NOMO-1 (cell line): ENCODE measurements around the gene CEP295NL.
"Not testable (repeated sequence)": the region's sequence is repeated elsewhere in the genome, so short reads cannot be mapped to it uniquely, and the experiment has no call there.

ENCODE experiments used
- DNase-seq, 2 experiments: peaks; one replicate each; lab custom pipeline; 2025; ENCODE audit not compliant: unreplicated experiment in 2 of 2; lab: John Stamatoyannopoulos, UW

CEP295NL gene

DNA sequence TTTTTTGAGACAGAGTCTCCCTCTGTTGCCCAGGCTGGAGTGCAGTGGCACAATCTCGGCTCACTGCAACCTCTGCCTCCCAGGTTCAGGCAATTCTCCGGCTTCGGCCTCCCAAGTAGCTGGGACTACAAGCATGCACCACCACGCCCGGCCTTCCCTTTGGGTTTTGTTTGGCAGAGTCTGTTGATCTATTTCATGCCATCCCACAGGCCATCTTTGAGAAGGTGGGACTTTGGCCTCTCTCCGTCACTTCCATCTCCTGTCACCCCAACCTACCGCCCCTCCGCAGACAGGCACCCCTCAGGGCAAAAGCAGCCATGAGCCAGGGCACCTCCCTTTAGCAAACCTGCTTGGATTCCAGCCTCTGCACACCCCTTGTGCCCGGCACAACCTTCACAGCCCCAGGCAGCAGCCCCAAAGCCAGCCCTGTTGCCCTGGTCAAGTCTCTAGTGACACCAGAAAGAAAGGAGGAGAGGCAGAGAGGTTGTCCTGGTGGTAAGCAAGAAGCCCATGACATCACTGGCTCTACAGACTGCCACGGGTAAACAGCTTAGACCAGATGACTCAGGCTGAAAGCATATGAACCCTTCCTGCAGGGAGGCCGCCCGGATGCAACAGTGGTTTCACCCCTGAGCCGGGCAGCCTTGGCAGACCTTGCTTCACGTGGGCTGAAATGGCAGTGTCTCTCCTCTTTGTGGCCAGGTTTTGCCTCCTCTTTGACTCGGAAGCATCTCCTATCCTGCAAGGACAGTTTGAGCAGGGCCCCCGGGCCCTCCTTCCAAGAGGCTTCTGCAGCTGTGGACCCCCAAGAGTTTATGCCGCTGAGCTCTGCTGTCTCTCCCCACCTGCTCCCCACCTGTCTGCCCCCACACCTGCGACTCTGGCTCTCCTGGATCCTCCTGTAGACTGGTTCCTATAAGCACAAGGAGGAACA lies 30.3 kb upstream of the CEP295NL start:
- DNase-seq = peak; percentile 48 to 59

GRCh38 chr17:78929908-78930775 lies 27.1 kb upstream of the CEP295NL start:
- DNase-seq = no peak

- DNase-seq = peak; percentile 20 to 33
These were observed 22.9 kb upstream of the CEP295NL start for GRCh38 chr17:78925662-78926555.

DNA sequence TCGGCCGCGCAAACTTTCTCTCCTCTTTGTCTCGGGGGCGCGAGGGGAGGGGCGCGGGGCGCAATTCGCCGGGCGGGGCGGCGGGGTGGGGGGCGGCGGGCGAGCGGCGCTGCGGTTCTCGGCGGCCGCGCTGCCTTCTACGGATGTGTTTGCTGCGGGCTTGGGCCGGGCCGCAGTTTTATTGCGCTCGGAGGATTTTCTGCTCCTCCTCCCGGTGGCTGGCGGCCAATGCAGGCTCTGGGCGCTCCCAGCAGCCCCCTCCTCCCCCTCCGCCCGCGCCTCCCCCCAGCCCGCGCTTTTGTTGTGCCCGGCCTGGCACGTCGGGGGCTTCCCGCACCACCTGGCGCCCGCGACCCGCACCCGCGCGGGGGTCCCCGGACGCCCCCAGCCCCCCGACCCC lies 22.2 kb upstream of the CEP295NL start, which contains the start of gene TIMP2:
TIMP2 (minus strand) TSS at position 154 of the 400 bp plus-strand sequence. CDS start 299 bp downstream, outside the sequence.
- DNase-seq = peak; percentile 72 to 89

DNA sequence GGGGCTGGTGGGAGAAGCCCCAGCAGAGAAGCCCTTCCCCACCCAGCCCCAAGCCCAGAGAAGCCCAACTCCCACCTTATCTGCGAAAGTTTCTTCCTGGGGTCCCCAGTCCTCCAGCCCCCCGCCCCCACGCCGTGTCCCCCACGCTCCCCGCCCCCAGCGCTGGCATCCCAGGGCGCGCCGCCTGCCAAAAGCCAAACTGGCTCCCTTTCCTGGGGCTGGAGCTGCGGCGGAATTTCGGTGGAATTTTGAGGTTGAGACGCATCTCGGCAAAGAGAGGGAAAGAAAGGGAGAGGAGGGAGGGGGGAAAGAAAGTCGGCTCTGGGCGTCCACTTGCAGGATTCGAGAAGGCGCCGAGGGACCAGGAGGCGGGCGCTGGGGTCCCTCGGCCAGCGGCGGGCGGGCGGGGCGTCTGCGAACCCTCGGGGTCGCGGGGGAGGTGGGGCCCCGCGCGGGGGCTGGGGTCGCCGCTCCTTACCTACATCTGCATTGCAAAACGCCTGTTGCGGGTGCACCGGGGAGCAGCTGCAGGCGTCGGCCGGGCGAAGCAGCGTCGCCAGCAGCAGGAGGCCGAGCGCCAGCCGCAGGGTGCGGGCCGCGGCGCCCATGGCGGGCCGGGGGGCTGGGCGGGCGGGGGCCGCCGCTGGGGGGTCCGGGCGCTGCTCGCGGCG lies 21.6 kb upstream of the CEP295NL start:
- DNase-seq = peak in 1 of 2 experiments; percentile 9

GRCh38 chr17:78923660-78924453 lies 20.9 kb upstream of the CEP295NL start:
- DNase-seq = peak; percentile 71 to 72

GRCh38 chr17:78922816-78923498 lies 20.0 kb upstream of the CEP295NL start:
- DNase-seq = peak; percentile 77 to 86

- DNase-seq = no peak
These were observed 18.5 kb upstream of the CEP295NL start for GRCh38 chr17:78921437-78921971.

DNA sequence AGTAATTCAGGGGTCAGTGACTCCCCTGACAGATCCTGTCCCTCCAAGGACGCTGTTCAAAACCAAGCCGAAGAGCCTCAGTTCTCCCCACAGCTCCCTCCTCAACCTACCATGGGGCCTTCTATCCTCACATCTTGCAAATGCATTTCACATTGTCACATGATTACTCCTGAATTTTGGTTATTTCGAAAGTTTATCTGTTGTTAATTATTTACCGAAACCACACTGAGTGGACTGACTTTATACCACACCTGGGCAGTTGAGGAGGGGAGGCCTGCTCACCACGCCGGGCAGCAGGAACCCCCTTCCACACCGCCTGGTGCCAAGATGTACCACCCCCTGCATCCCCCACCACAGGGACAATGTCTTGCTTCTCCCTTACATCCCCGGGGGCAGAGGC lies 17.5 kb upstream of the CEP295NL start:
- DNase-seq = no peak

GRCh38 chr17:78919861-78920450 lies 17.0 kb upstream of the CEP295NL start:
- DNase-seq = no peak

- no peak for DNase-seq
These were observed 16.0 kb upstream of the CEP295NL start for GRCh38 chr17:78918979-78919378.

GRCh38 chr17:78917451-78918275 lies 14.7 kb upstream of the CEP295NL start:
- no peak for DNase-seq

DNA sequence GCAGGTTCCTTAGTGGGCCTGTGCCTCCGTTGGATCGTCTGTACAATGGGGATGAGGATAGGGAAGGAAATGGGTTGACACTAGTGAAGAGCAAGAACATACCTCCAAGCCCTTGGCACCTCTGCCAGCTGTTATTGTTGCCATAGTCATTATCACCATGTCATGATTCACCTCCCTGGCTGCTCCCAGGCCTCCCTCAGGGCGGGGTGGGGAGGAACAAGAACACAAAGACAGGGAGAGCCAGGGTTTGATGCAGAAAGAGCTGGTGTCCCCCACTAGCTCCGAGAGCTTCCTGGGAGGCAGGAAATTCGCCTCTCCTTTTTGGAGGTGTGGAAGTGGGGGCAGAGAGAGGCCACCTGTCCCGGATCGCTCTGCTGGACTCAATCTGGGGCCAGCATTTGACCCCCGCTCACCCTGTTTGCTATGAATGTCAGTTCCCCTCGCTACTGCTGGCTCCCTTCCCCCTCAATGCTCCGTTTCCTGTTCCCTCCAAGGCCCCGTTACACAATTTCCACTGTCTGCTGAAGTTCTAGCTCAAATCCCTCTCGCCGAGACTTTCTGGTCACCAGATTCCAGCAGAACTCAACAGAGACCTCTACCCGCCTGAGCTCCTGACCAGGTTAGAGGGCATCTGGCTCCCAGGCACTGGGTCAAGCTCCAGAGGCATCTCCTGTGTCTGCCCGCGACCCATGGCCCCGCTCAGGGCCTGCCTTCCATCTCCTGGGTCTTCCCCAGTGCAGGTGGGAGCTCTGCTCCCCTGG lies 13.1 kb upstream of the CEP295NL start:
- peak; percentile 83 to 87 for DNase-seq

DNA sequence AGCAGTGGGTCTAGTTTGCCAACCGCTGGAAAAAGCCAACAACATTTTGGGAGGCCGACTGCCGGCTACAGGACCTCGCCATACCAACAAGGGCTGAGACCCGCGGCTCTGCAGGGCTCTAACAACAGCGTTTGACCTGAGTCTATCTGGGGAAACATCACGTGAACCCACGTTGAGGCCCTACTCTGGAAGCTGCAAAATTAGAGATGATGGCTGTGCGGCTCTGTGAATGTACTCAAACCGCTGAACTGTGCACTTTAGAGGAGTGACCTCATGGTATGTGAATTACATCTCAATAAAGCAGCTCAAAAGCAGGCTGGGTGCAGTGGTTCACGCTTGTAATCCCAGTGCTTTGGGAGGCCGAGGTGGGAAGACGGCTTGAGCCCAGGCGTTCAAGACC lies 10.1 kb upstream of the CEP295NL start:
- DNase-seq = no peak

- no peak for DNase-seq
These were observed 9.1 kb upstream of the CEP295NL start for GRCh38 chr17:78912082-78912481.

- not testable (repeated sequence) for DNase-seq
These were observed 8.5 kb upstream of the CEP295NL start for GRCh38 chr17:78911543-78911942.
